ENCODE data around the gene C15orf40. TPM values are rescaled to one million over a fixed set of nuclear protein-coding genes. Genes with fewer than 3 reads are reported as not detected.
"Not testable (repeated sequence)": the region's sequence is repeated elsewhere in the genome, so short reads cannot be mapped to it uniquely, and the experiment has no call there.

Gene C15orf40
- total RNA-seq, 4 donors from 2014 or later = 10.7 to 33.8 (median 19.9) TPM

DNA sequence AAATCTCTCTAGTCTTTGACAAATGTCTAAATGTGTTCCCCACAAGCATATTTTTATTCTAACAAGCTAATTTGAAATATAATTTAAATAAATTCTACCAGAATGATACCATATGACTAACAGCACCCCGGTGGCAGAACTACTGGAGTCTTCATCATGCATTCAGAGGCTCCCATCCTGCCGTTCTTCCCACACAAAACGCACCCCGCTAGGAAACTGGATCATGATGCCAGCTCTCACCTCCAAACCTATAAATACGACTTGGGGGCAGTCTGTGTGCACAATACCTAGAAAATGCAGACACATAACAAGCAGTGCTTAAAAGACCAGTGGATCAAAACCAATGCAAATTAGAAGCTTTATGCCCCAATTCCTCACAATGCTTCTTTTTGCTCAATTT, 67.4 kb downstream of the C15orf40 start:
- Histone ChIP-seq H3K27ac (no peak overlapping the region), H3K9me3 (no peaks in the 10 kb centered on the region), H3K27me3 (no peaks in the 10 kb centered on the region), H3K4me3 (no peak overlapping the region), H3K36me3 (no peaks in the 10 kb centered on the region), H3K4me1 (no peaks in the 10 kb centered on the region)
- TF ChIP-seq, protein P1, sequence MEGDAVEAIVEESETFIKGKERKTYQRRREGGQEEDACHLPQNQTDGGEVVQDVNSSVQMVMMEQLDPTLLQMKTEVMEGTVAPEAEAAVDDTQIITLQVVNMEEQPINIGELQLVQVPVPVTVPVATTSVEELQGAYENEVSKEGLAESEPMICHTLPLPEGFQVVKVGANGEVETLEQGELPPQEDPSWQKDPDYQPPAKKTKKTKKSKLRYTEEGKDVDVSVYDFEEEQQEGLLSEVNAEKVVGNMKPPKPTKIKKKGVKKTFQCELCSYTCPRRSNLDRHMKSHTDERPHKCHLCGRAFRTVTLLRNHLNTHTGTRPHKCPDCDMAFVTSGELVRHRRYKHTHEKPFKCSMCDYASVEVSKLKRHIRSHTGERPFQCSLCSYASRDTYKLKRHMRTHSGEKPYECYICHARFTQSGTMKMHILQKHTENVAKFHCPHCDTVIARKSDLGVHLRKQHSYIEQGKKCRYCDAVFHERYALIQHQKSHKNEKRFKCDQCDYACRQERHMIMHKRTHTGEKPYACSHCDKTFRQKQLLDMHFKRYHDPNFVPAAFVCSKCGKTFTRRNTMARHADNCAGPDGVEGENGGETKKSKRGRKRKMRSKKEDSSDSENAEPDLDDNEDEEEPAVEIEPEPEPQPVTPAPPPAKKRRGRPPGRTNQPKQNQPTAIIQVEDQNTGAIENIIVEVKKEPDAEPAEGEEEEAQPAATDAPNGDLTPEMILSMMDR (IDR thresholded peaks at IDR 0.05) = no peak
- no peak for TF ChIP-seq POLR2A (IDR thresholded peaks at IDR 0.05)
- DNase-seq = no peak

GRCh38 chr15:82943176-82943575, 68.3 kb downstream of the C15orf40 start:
- Histone ChIP-seq H3K27ac (no peak overlapping the region), H3K36me3 (no peaks in the 10 kb centered on the region), H3K4me3 (no peak overlapping the region), H3K27me3 (no peaks in the 10 kb centered on the region), H3K4me1 (no peaks in the 10 kb centered on the region), H3K9me3 (no peaks in the 10 kb centered on the region)
- no peak for TF ChIP-seq POLR2A (IDR thresholded peaks at IDR 0.05)
- TF ChIP-seq, protein P1 (IDR thresholded peaks at IDR 0.05) = no peak
- no peak for DNase-seq

DNA sequence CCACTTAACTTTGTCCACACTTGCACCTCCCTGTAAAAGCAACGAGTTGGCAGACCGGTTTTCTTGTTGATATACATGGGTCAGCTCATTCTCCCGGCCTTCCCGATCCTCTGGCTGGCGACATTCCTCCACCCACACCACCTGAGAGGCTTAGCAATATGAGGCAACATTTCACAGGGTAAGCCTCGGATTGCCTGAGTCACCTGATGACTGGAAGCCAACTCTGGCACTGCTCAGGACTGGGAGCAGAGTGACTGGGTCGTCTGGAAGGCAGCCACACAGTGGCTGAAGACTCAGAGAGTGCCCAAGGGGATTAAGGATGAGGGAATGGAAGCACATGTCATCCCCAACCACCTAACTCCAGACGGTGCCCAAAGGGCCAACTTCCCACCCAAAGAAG, 68.7 kb downstream of the C15orf40 start:
- H3K9me3 ChIP-seq = no peaks in the 10 kb centered on the region
- no peaks in the 10 kb centered on the region for H3K4me1 ChIP-seq
- no peak overlapping the region for H3K4me3 ChIP-seq
- TF ChIP-seq, protein P1 (IDR thresholded peaks at IDR 0.05) = no peak
- no peak for TF ChIP-seq POLR2A (IDR thresholded peaks at IDR 0.05)
- H3K27me3 ChIP-seq = no peaks in the 10 kb centered on the region
- H3K27ac ChIP-seq = no peak overlapping the region
- no peaks in the 10 kb centered on the region for H3K36me3 ChIP-seq
- DNase-seq = no peak

- H3K36me3 ChIP-seq, DNase-seq, H3K4me3 ChIP-seq, H3K27me3 ChIP-seq, H3K27ac ChIP-seq, H3K4me1 ChIP-seq, H3K9me3 ChIP-seq: not testable (repeated sequence)
These were observed 71.8 kb downstream of the C15orf40 start for GRCh38 chr15:82939678-82940077.

Other genes with a start within 250 kb of the C15orf40 start
- gene FSD2, start 205.6 kb downstream of the C15orf40 start, total RNA-seq = not detected
- gene WHAMM, start 202.0 kb downstream of the C15orf40 start, total RNA-seq = 10 to 100 TPM in 3 of 4 donors, 1 to 10 TPM in 1; 8.6 to 16.0 (median 13.2) TPM
- 1 to 10 TPM; 2.2 to 4.3 (median 3.3) TPM for gene HOMER2, start 58.9 kb downstream of the C15orf40 start, total RNA-seq
- gene RAMAC, start 25.4 kb downstream of the C15orf40 start, total RNA-seq = 10 to 100 TPM in 3 of 4 donors, 1 to 10 TPM in 1; 4.5 to 13.0 (median 10.9) TPM
- 10 to 100 TPM; 58.7 to 74.6 (median 68.9) TPM for gene BTBD1, start 55.6 kb upstream of the C15orf40 start, total RNA-seq
- gene TM6SF1, start 96.0 kb upstream of the C15orf40 start, total RNA-seq = 1 to 10 TPM in 2 of 4 donors, not detected in 2; 3.3 to 3.5 TPM
- gene HDGFL3, start 196.2 kb upstream of the C15orf40 start, total RNA-seq = 10 to 100 TPM in 3 of 4 donors, 1 to 10 TPM in 1; 4.0 to 23.1 (median 14.2) TPM

All from Peyer's patch (tissue), 4 donors.